OCI-LY7 (cell line): ENCODE data around the gene AMZ2.

ENCODE experiments used
- CTCF ChIP-seq: fragments of 200-600 bp; sonication (generic); conservative IDR thresholded peaks from 2 replicates; pipeline ENCODE4 v1.5.1; 2014; ENCODE audit warnings: mild to moderate bottlenecking, antibody characterized with exemption, low read length, moderate library complexity, mixed read lengths
- EZH2phosphoT487 ChIP-seq: fragments of 200-600 bp; sonication (generic); IDR thresholded peaks from 2 replicates; pipeline ENCODE4 v1.6.1; 2018; ENCODE audit warnings: low read depth, borderline replicate concordance, mild to moderate bottlenecking, mixed run types, antibody characterized with exemption, low read length, moderate library complexity, mixed read lengths

DNA sequence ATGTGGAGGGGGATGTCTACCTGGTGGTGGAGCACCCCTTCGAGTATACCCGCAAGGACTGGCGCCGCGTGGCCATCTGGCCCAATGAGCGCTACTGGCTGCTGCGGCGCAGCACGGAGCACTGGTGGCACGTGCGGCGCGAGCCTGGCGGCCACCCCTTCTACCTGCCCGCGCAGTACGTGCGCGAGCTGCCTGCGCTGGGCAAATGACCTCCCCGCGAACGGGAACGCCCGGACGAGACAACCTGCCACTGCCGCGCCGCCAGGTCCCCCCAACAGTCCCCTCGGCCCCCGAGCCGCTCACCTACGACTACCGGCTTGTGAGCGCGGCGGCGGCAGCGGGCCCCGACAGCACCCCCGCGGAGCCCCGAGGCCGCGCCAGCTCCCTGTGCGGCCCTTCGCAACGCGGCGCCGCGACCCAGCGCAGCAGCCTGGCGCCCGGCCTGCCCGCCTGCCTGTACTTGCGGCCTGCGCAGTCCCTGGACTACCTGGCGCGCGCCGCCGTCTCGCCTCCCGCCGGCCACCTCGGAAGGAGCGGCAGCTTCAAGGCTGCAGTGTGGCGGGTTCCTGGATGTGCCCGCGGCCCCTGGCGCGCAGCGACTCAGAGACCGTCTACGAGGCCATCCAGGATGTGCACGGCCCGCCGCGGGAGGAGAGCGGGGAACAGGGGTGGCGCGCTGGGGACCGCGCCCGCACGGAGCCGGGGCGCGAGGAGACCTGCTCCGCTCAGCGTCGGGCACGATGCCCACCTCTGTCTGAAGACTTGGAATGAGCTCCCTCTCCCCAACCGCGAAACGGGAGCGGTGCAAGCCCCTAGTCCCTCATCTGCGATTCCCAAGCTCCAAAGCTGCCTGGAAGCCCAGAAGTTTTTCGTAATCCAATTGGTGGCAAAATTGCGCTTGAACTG, 48.7 kb upstream of the AMZ2 start:
- TF ChIP-seq CTCF (no peak), EZH2phosphoT487 (no peak)
